WI38 (cell line): Measurements from ENCODE around the gene SDF4.

Experiments
- H3K4me3 ChIP-seq: 2 replicates; pipeline ENCODE4 v1.5.1; 2011; ENCODE audit warnings: low read depth, mild to moderate bottlenecking, control low read depth, low read length
- CTCF ChIP-seq: IDR thresholded peaks from 2 replicates; pipeline ENCODE4 v1.5.1; 2012; ENCODE audit warnings: low read depth, mild to moderate bottlenecking, control low read depth, low read length

SDF4 gene

GRCh38 chr1:1221887-1222574, 9.8 kb downstream of the SDF4 start:
- H3K4me3 ChIP-seq: no peak overlapping the region

GRCh38 chr1:1220197-1220596, 11.6 kb downstream of the SDF4 start:
- no peak for TF ChIP-seq CTCF
- H3K4me3 ChIP-seq: no peak overlapping the region

More at GRCh38 chr1:1221887-1222574, 9.8 kb downstream of the SDF4 start:
- no peak for TF ChIP-seq CTCF

- no peak overlapping the region for H3K4me3 ChIP-seq
- TF ChIP-seq CTCF: no peak
Observed at GRCh38 chr1:1219341-1219740, 12.5 kb downstream of the SDF4 start.

GRCh38 chr1:1218524-1219200, 13.1 kb downstream of the SDF4 start:
- TF ChIP-seq CTCF: no peak
- H3K4me3 ChIP-seq: no peak overlapping the region

- no peak for TF ChIP-seq CTCF
- no peak overlapping the region for H3K4me3 ChIP-seq
Observed at GRCh38 chr1:1217621-1218523, 13.9 kb downstream of the SDF4 start.

- no peak for TF ChIP-seq CTCF
- H3K4me3 ChIP-seq: no peak overlapping the region
Observed at GRCh38 chr1:1216770-1217620, 14.8 kb downstream of the SDF4 start.
